Measurements from ENCODE around the gene NPC1L1. TPM values are rescaled to one million over a fixed set of nuclear protein-coding genes. Genes with fewer than 3 reads are reported as not detected.

The NPC1L1 gene
- polyA plus RNA-seq, 3 donors = 2.5 to 3.9 (median 3.3) TPM

DNA sequence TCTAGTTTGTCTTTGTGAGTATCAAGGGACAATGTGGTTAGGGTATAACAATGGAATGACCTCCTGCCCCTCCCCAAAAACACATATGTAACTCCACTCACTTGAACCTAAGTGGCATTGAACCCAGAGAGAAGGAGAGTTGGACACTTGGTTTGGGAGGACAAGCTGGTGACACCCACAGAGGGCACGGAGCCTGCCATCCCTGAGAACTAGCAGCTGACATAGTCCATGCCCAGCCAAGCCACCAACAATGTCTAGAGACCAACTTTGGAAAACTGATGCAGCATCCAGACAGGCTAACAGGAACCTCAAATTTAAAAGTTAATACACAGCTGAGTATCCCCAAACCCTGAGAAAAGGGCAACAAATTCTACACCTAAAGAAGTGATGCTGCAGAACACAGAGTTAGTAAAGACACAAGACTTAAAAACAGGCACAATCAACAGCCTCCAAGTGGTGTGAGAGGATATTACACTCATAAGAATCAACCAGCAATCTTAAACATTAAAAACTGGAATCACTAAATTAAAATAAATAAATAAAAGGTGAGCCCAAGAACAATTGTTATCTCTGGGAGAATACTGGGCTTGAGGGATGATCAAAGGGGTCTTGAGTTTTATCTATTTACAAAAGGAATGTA lies 77.8 kb downstream of the NPC1L1 start:
- DNase-seq (ENCODE audit: extremely low read depth in 1 of 11, low read depth in 9 of 11, low spot score in 4 of 11) = no peak

Other genes with a start within 250 kb of the NPC1L1 start
- 1 to 10 TPM; 1.7 to 3.7 (median 3.4) TPM for gene CAMK2B, start 215.7 kb downstream of the NPC1L1 start, polyA plus RNA-seq (ENCODE audit: insufficient read length in 3 of 3)
- gene NUDCD3, start 50.7 kb downstream of the NPC1L1 start, polyA plus RNA-seq (ENCODE audit: insufficient read length in 3 of 3) = 10 to 100 TPM; 81.7 to 96.9 (median 84.8) TPM
- gene DDX56, start 32.6 kb upstream of the NPC1L1 start, polyA plus RNA-seq (ENCODE audit: insufficient read length in 3 of 3) = 100 to 1,000 TPM in 1 of 3 donors, 10 to 100 TPM in 2; 82.6 to 131 (median 91.3) TPM
- 100 to 1,000 TPM; 134 to 175 (median 142) TPM for gene TMED4, start 40.9 kb upstream of the NPC1L1 start, polyA plus RNA-seq (ENCODE audit: insufficient read length in 3 of 3)
- 10 to 100 TPM; 81.6 to 93.6 (median 84.2) TPM for gene OGDH, start 65.3 kb upstream of the NPC1L1 start, polyA plus RNA-seq (ENCODE audit: insufficient read length in 3 of 3)
- gene ZMIZ2, start 207.5 kb upstream of the NPC1L1 start, polyA plus RNA-seq (ENCODE audit: insufficient read length in 3 of 3) = 100 to 1,000 TPM in 1 of 3 donors, 10 to 100 TPM in 2; 53.9 to 109 (median 72.0) TPM